Hepatocyte (in vitro differentiated cells): ENCODE measurements around the gene MACROD2. TPM values are rescaled to one million over a fixed set of nuclear protein-coding genes. Genes with fewer than 3 reads are reported as not detected.

Experiments used
- DNase-seq: peaks from one replicate; pipeline ENCODE4 v3.0.0-alpha.2; 2016; ENCODE audit warnings: low spot score
- H2AFZ ChIP-seq: fragments of 200-600 bp; sonication (generic); 2 replicates; pipeline ENCODE4 v1.6.0; 2016; ENCODE audit warnings: antibody characterized with exemption, mild to moderate bottlenecking
- H3K27ac ChIP-seq: fragments of 200-600 bp; sonication (generic); 2 replicates; pipeline ENCODE4 v1.5.1; 2016; ENCODE audit warnings: mild to moderate bottlenecking
- H3K27me3 ChIP-seq: fragments of 200-600 bp; sonication (generic); 2 replicates; pipeline ENCODE4 v1.6.1; 2016
- H3K36me3 ChIP-seq: fragments of 200-600 bp; sonication (generic); replicated peaks from 2 replicates; pipeline ENCODE4 v1.5.1; 2016; ENCODE audit warnings: low read depth; ENCODE audit not compliant: insufficient read depth
- H3K4me1 ChIP-seq: fragments of 200-600 bp; sonication (generic); 2 replicates; pipeline ENCODE4 v1.5.1; 2016; ENCODE audit warnings: mild to moderate bottlenecking, moderate library complexity; ENCODE audit not compliant: insufficient read depth
- H3K4me2 ChIP-seq: fragments of 200-600 bp; sonication (generic); 2 replicates; pipeline ENCODE4 v1.6.0; 2016
- H3K4me3 ChIP-seq: fragments of 200-600 bp; sonication (generic); 2 replicates; pipeline ENCODE4 v1.5.1; 2016; ENCODE audit warnings: mild to moderate bottlenecking
- H3K79me2 ChIP-seq: fragments of 200-600 bp; sonication (generic); 2 replicates; pipeline ENCODE4 v1.6.0; 2017; ENCODE audit warnings: mild to moderate bottlenecking
- H3K9me2 ChIP-seq: fragments of 200-600 bp; sonication (generic); replicated peaks from 2 replicates; pipeline ENCODE4 v1.6.0; 2017; ENCODE audit warnings: mild to moderate bottlenecking; ENCODE audit not compliant: insufficient read depth
- H3K9me3 ChIP-seq: fragments of 200-600 bp; sonication (generic); 2 replicates; pipeline ENCODE4 v1.5.1; 2016; ENCODE audit warnings: low read depth, mild to moderate bottlenecking
- H4K20me1 ChIP-seq: fragments of 200-600 bp; sonication (generic); 2 replicates; pipeline ENCODE4 v1.6.0; 2016; ENCODE audit warnings: mild to moderate bottlenecking; ENCODE audit not compliant: insufficient read depth, poor library complexity, severe bottlenecking
- CTCF ChIP-seq: fragments of 200-600 bp; sonication (generic); IDR thresholded peaks from 2 replicates; pipeline ENCODE4 v1.5.1; 2016; ENCODE audit warnings: antibody characterized with exemption, mild to moderate bottlenecking; ENCODE audit not compliant: poor library complexity
- EZH2 ChIP-seq: fragments of 200-600 bp; sonication (generic); IDR thresholded peaks from 2 replicates; pipeline ENCODE4 v1.6.1; 2016; ENCODE audit warnings: antibody characterized with exemption, mild to moderate bottlenecking, borderline replicate concordance
- EZH2phosphoT487 ChIP-seq: fragments of 200-600 bp; sonication (generic); IDR thresholded peaks from one replicate; pipeline ENCODE4 v1.6.1; 2018; ENCODE audit warnings: antibody characterized with exemption, mild to moderate bottlenecking, low read depth, moderate library complexity; ENCODE audit not compliant: unreplicated experiment, severe bottlenecking
- WGBS: methylation state at CpG from one replicate; pipeline ENCODE4 v1.1.6; 2016; ENCODE audit warnings: low lambda C conversion rate; ENCODE audit errors: missing lambda C conversion rate; 5-methylcytosine and 5-hydroxymethylcytosine counted together
- polyA plus RNA-seq: library from polyadenylated mRNA; unstranded; fragments of >200 nt; fragmentation: Nextera tagmentation; extraction: Ambion mirVana; gene quantifications from 2 replicates; pipeline ENCODE4 v1.2.1, GENCODE V29; 2016
- total RNA-seq: library from RNA; depleted of rRNA; stranded (reverse); fragments of >200 nt; gene quantifications from 2 replicates; pipeline ENCODE4 v1.2.3, GENCODE V29; 2014

MACROD2 gene
- total and polyA plus RNA-seq, 2 experiments from 2014 or later = 2.4 to 3.1 TPM

GRCh38 chr20:14937846-14938245 is 942.5 kb downstream of the MACROD2 start:
- H3K27ac ChIP-seq = no peak overlapping the region
- H3K27me3 ChIP-seq = no peaks in the 10 kb centered on the region
- peaks cover 12% of the 10 kb centered on the region for H3K4me1 ChIP-seq
- DNase-seq = no peak
- no peaks in the 10 kb centered on the region for H3K79me2 ChIP-seq
- TF ChIP-seq CTCF = no peak
- no peak for TF ChIP-seq EZH2
- TF ChIP-seq EZH2phosphoT487 = no peak
- H3K9me3 ChIP-seq = peaks cover 6% of the 10 kb centered on the region
- H3K4me3 ChIP-seq = no peak overlapping the region
- no peaks in the 10 kb centered on the region for H3K9me2 ChIP-seq
- no peaks in the 10 kb centered on the region for H4K20me1 ChIP-seq
- no peak overlapping the region for H2AFZ ChIP-seq
- WGBS = 96% methylated on average over 2 of the region's 2 CpGs
- no peaks in the 10 kb centered on the region for H3K36me3 ChIP-seq
- no peak overlapping the region for H3K4me2 ChIP-seq

GRCh38 chr20:14947536-14947935 is 952.2 kb downstream of the MACROD2 start:
- Histone ChIP-seq H3K36me3 (no peaks in the 10 kb centered on the region), H3K79me2 (no peaks in the 10 kb centered on the region), H3K4me1 (peaks cover 2% of the 10 kb centered on the region), H2AFZ (no peak overlapping the region), H3K27ac (no peak overlapping the region), H3K9me3 (no peaks in the 10 kb centered on the region), H3K4me2 (no peak overlapping the region), H3K4me3 (no peak overlapping the region), H4K20me1 (no peaks in the 10 kb centered on the region), H3K27me3 (no peaks in the 10 kb centered on the region), H3K9me2 (no peaks in the 10 kb centered on the region)
- TF ChIP-seq CTCF (no peak), EZH2phosphoT487 (no peak), EZH2 (no peak)
- 58% methylated on average over 1 of the region's 1 CpG for WGBS
- DNase-seq = no peak

GRCh38 chr20:14947946-14948345 is 952.6 kb downstream of the MACROD2 start:
- Histone ChIP-seq H4K20me1 (no peaks in the 10 kb centered on the region), H3K27me3 (no peaks in the 10 kb centered on the region), H3K9me2 (no peaks in the 10 kb centered on the region), H3K36me3 (no peaks in the 10 kb centered on the region), H3K27ac (no peak overlapping the region), H3K4me3 (no peak overlapping the region), H2AFZ (no peak overlapping the region), H3K4me1 (peaks cover 6% of the 10 kb centered on the region), H3K9me3 (no peaks in the 10 kb centered on the region), H3K79me2 (no peaks in the 10 kb centered on the region), H3K4me2 (no peak overlapping the region)
- no peak for DNase-seq
- WGBS = 82% methylated on average over 1 of the region's 1 CpG
- TF ChIP-seq CTCF = no peak
- no peak for TF ChIP-seq EZH2phosphoT487
- no peak for TF ChIP-seq EZH2

- no peaks in the 10 kb centered on the region for H3K27me3 ChIP-seq
- TF ChIP-seq EZH2 (no peak), CTCF (peak; percentile 25)
- DNase-seq = no peak
- no peak overlapping the region for H3K27ac ChIP-seq
- H3K79me2 ChIP-seq = no peaks in the 10 kb centered on the region
- peaks cover 6% of the 10 kb centered on the region for H3K4me1 ChIP-seq
- no peak overlapping the region for H3K4me2 ChIP-seq
- no peaks in the 10 kb centered on the region for H4K20me1 ChIP-seq
- WGBS = 83% methylated on average over 3 of the region's 3 CpGs
- H2AFZ ChIP-seq = no peak overlapping the region
- H3K9me2 ChIP-seq = no peaks in the 10 kb centered on the region
- no peak overlapping the region for H3K4me3 ChIP-seq
- H3K36me3 ChIP-seq = no peaks in the 10 kb centered on the region
- no peaks in the 10 kb centered on the region for H3K9me3 ChIP-seq
Measured at GRCh38 chr20:14948416-14948815, 953.1 kb downstream of the MACROD2 start.
